GM23338 (cell line): ENCODE results near the gene PPL. TPM values are rescaled to one million over a fixed set of nuclear protein-coding genes. Genes with fewer than 3 reads are reported as not detected.

Source experiments
- polyA plus RNA-seq: library from polyadenylated mRNA; unstranded; fragments of >200 nt; fragmentation: Nextera tagmentation; extraction: Ambion mirVana; gene quantifications from 2 replicates; pipeline ENCODE4 v1.2.1, GENCODE V29; 2016
- total RNA-seq: library from RNA; depleted of rRNA; stranded (reverse); fragments of >200 nt; shearing (Covaris generic); gene quantifications from 2 replicates; pipeline ENCODE4 v1.2.3, GENCODE V29; 2014; rRNA removed

PPL gene
- total and polyA plus RNA-seq, 2 experiments from 2014 or later, result 10.6 to 31.7 TPM

Other genes starting within 250 kb of the PPL start
- 65.1 and 80.4 TPM in 2 replicates for gene NUDT16L1, start 243.6 kb downstream of the PPL start, total RNA-seq
- 37.1 and 39.0 TPM in 2 replicates for gene NUDT16L1, start 243.6 kb downstream of the PPL start, polyA plus RNA-seq
- gene ANKS3, start 202.9 kb downstream of the PPL start, total RNA-seq, result 19.1 and 24.9 TPM in 2 replicates
- 17.9 and 22.5 TPM in 2 replicates for gene ANKS3, start 202.9 kb downstream of the PPL start, polyA plus RNA-seq
- 1.3 TPM in 1 of 2 replicates, not detected in the other for gene DNAAF8, start 202.6 kb downstream of the PPL start, total RNA-seq
- 0.34 TPM in 1 of 2 replicates, not detected in the other for gene DNAAF8, start 202.6 kb downstream of the PPL start, polyA plus RNA-seq
- 12.1 and 15.3 TPM in 2 replicates for gene ZNF500, start 170.0 kb downstream of the PPL start, total RNA-seq
- 5.3 and 5.8 TPM in 2 replicates for gene ZNF500, start 170.0 kb downstream of the PPL start, polyA plus RNA-seq
- not detected in 2 replicates for gene SEPTIN12, start 148.8 kb downstream of the PPL start, total RNA-seq
- gene SEPTIN12, start 148.8 kb downstream of the PPL start, polyA plus RNA-seq, result not detected in 2 replicates
- gene SMIM22, start 141.8 kb downstream of the PPL start, total RNA-seq, result not detected in 2 replicates
- 1.3 and 1.4 TPM in 2 replicates for gene SMIM22, start 141.8 kb downstream of the PPL start, polyA plus RNA-seq
- 23.3 and 38.8 TPM in 2 replicates for gene ROGDI, start 134.5 kb downstream of the PPL start, total RNA-seq
- 30.3 and 31.9 TPM in 2 replicates for gene ROGDI, start 134.5 kb downstream of the PPL start, polyA plus RNA-seq
- 90.5 and 105 TPM in 2 replicates for gene GLYR1, start 89.9 kb downstream of the PPL start, total RNA-seq
- 55.1 and 59.9 TPM in 2 replicates for gene GLYR1, start 89.9 kb downstream of the PPL start, polyA plus RNA-seq
- 39.9 and 46.8 TPM in 2 replicates for gene UBN1, start 89.7 kb downstream of the PPL start, total RNA-seq
- gene UBN1, start 89.7 kb downstream of the PPL start, polyA plus RNA-seq, result 18.3 and 18.7 TPM in 2 replicates
- 5.5 and 5.9 TPM in 2 replicates for gene SEC14L5, start 21.2 kb upstream of the PPL start, total RNA-seq
- gene SEC14L5, start 21.2 kb upstream of the PPL start, polyA plus RNA-seq, result 1.7 and 2.6 TPM in 2 replicates
- 13.1 and 20.7 TPM in 2 replicates for gene NAGPA, start 96.8 kb upstream of the PPL start, total RNA-seq
- gene NAGPA, start 96.8 kb upstream of the PPL start, polyA plus RNA-seq, result 6.3 and 7.5 TPM in 2 replicates
- gene C16orf89, start 128.8 kb upstream of the PPL start, total RNA-seq, result 2.8 and 4.2 TPM in 2 replicates
- gene C16orf89, start 128.8 kb upstream of the PPL start, polyA plus RNA-seq, result 4.4 and 6.5 TPM in 2 replicates
- gene ALG1, start 134.7 kb upstream of the PPL start, total RNA-seq, result 30.0 and 36.4 TPM in 2 replicates
- gene ALG1, start 134.7 kb upstream of the PPL start, polyA plus RNA-seq, result 19.2 and 20.2 TPM in 2 replicates
- 28.7 and 37.1 TPM in 2 replicates for gene EEF2KMT, start 160.6 kb upstream of the PPL start, total RNA-seq
- 19.7 and 24.0 TPM in 2 replicates for gene EEF2KMT, start 160.6 kb upstream of the PPL start, polyA plus RNA-seq